ENCODE results near the gene NR1D1. TPM values are rescaled to one million over a fixed set of nuclear protein-coding genes. Genes with fewer than 3 reads are reported as not detected.

NR1D1 gene
- total and polyA plus RNA-seq, 2 of the 13 experiments (the other 11 are each of a cell fraction or from before 2014, with no cell fraction given) = 2.1 to 2.7 TPM

GRCh38 chr17:40063187-40063771 is 37.1 kb downstream of the NR1D1 start:
- CTCF ChIA-PET (ENCODE audit: low intra/inter-chr PET ratio, low total read pairs) = interaction anchor here (0.8 to 3.0 kb wide), 5 partner anchors 9 to 105 kb away, joined by 3 to 25 read pairs (median 3); no protein-coding TSS in a partner anchor
- peak; percentile 80 for ATAC-seq
- peak overlapping the region; percentile 92 to 99 (median 96) for H3K4me3 ChIP-seq (replicated peaks in 1 of 3; ENCODE audit: insufficient read depth in 1 of 3, low read depth in 2 of 3, low read length in 3 of 3)
- peak overlapping the region; percentile 98 for H3K4me2 ChIP-seq (ENCODE audit: low read depth, low read length)
- H3K4me1 ChIP-seq (ENCODE audit: insufficient read depth, low read length) = peaks cover 80% of the 10 kb centered on the region
- H2AFZ ChIP-seq (ENCODE audit: low read length) = no peak overlapping the region
- peak; percentile 60 for FAIRE-seq
- no peaks in the 10 kb centered on the region for H3K36me3 ChIP-seq (replicated peaks in 1 of 2; ENCODE audit: control insufficient read depth in 1 of 2, insufficient read depth in 2 of 2, low read length in 2 of 2)
- DNase-seq (ENCODE audit: low spot score) = peak; percentile 41
- peaks cover 2 to 22% of the 10 kb centered on the region in 2 experiments; a peak in 4 of 5 replicates for H3K27me3 ChIP-seq (ENCODE audit: control insufficient read depth in 1 of 2, insufficient read depth in 2 of 2, low read length in 2 of 2)
- H3K79me2 ChIP-seq (ENCODE audit: insufficient read depth, low read length) = peaks cover 6% of the 10 kb centered on the region
- peak overlapping the region; percentile 68 for H3K27ac ChIP-seq (ENCODE audit: extremely low read length, insufficient read depth, low read length)
- H4K20me1 ChIP-seq (ENCODE audit: insufficient read depth, low read length) = no peaks in the 10 kb centered on the region
- intact Hi-C loops (cut with micrococcal nuclease; ENCODE audit: unreplicated experiment) (loop anchor here (1.0 kb wide), 2 partner anchors 8 to 48 kb away; no protein-coding TSS in a partner anchor), in situ Hi-C loops (cut with HindIII; ENCODE audit: extremely low pct_ligation_motif_present, low pct_unique_long_range_greater_than_20kb) (no loop called here)
- H3K9me3 ChIP-seq (ENCODE audit: low read length) = no peaks in the 10 kb centered on the region
- peak overlapping the region; percentile 87 for H3K9ac ChIP-seq (ENCODE audit: insufficient read depth, low read depth, low read length)
- under 1% methylated on average over 15 of the region's 42 CpGs for WGBS (ENCODE audit: low lambda C conversion rate)
- POLR2A ChIA-PET = interaction anchor here (0.8 to 4.2 kb wide), 9 partner anchors 9 to 77 kb away, joined by 3 to 29 read pairs (median 16); partner anchors contain the start of genes CASC3, MED24 and NR1D1
- BruUV-seq (replicated peaks) = no TSS peak
- TF ChIP-seq ZNF616 (CRISPR knock-in tag; IDR thresholded peaks at IDR 0.05; ENCODE audit: low read depth) = peak; percentile 73; the same call in 1 of the 2 replicates
- peak; percentile 90 for TF ChIP-seq KDM5B (CRISPR knock-in tag; IDR thresholded peaks at IDR 0.05; ENCODE audit: borderline replicate concordance)
- 0 out of 2 replicates have a peak, but pooled peaks have one; percentile 38 for TF ChIP-seq MYNN (CRISPR knock-in tag; IDR thresholded peaks at IDR 0.05; ENCODE audit: low read depth)
- 0 out of 2 replicates have a peak, but pooled peaks have one; percentile 31 for TF ChIP-seq ZNF225 (CRISPR knock-in tag; IDR thresholded peaks at IDR 0.05)
- TF ChIP-seq KAT8 (CRISPR knock-in tag; IDR thresholded peaks at IDR 0.05) = no peak
- no peak for TF ChIP-seq FOXP1 (IDR thresholded peaks at IDR 0.05)
- peak; percentile 27; the same call in 1 of the 2 replicates for TF ChIP-seq FOXP1 (CRISPR knock-in tag; IDR thresholded peaks at IDR 0.05)
- no peak for TF ChIP-seq ERF (CRISPR knock-in tag; IDR thresholded peaks at IDR 0.05)
- TF ChIP-seq RFX5 (IDR thresholded peaks at IDR 0.05; ENCODE audit: low read depth, low read length) = no peak
- TF ChIP-seq HHEX (CRISPR knock-in tag; IDR thresholded peaks at IDR 0.05) = 0 out of 2 replicates have a peak, but pooled peaks have one; percentile 7
- peak; percentile 75 for TF ChIP-seq YY1 (IDR thresholded peaks at IDR 0.05; ENCODE audit: insufficient read depth, insufficient replicate concordance, low read depth, low read length)
- TF ChIP-seq HNRNPUL1 (IDR thresholded peaks at IDR 0.05; ENCODE audit: low read depth, low read length) = no peak
- TF ChIP-seq ZEB1 (IDR thresholded peaks at IDR 0.05; ENCODE audit: insufficient replicate concordance, low read depth) = peak; percentile 15
- peak; percentile 71 for TF ChIP-seq SAFB2 (CRISPR knock-in tag; IDR thresholded peaks at IDR 0.05; ENCODE audit: borderline replicate concordance, low read depth)
- TF ChIP-seq ZNF724P (CRISPR knock-in tag; IDR thresholded peaks at IDR 0.05; ENCODE audit: borderline replicate concordance) = 0 out of 2 replicates have a peak, but pooled peaks have one; percentile 16
- no peak for TF ChIP-seq AKNA (CRISPR knock-in tag; IDR thresholded peaks at IDR 0.05; ENCODE audit: borderline replicate concordance)
- TF ChIP-seq ZNF850 (CRISPR knock-in tag; conservative IDR thresholded peaks at IDR 0.05) = 0 out of 2 replicates have a peak, but pooled peaks have one; percentile 35
